HG03521 (cell line): ENCODE measurements around the gene WDFY3.

Experiments used
- ATAC-seq: cut with Tn5 transposase; IDR thresholded peaks from one replicate; pipeline ENCODE4 v1.9.1; 2021; ENCODE audit warnings: mild to moderate bottlenecking, moderate library complexity; ENCODE audit not compliant: unreplicated experiment

Gene WDFY3

DNA sequence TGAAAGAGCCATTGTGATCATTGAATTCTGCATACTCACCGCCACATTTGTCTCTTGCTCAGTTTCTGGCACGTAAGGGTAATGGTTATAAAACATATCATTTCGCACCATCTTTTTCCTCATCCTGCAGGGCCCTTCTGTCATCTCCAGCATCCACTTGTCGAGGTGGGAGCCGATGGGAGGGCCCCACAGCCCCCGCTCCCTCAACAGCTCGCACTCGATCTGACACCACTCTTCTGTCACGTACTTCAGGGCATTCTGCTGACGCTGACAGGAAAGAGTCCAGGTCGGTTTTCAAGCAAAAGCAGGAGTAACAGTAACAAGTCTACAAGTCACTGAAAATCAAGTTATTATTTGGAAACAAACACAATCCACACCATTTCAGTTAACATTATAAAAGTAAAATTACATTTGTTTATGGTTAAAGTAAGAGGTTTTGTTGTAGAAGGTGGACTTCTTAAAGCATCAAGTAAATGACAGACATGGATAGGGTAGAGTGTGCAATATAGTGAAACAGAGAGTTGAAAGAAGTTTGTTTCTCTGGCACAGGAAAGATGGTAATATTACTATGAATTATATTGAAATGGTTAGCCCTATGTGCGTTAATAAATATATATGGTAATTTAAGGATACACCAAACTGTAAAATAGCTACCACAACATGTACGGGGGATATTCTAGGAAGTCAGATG lies 233.0 kb downstream of the WDFY3 start:
- ATAC-seq, result no peak

DNA sequence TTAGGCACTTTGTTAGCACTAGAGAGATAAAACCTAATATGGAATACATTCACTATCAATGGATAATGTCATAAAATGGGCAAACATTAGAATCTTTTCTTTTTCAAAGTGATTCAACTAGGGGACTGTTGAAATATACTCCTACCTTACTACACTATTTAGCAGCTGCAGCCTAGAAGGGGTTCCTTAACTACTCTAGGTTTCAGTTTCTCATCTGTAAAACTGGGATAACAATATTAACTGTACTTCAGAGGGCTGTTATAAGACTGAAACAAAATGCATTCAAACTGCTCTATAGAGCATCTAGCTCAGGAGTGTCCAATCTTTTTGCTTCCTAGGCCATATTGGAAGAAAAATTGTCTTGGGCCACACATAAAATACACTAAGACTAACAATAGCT lies 236.1 kb downstream of the WDFY3 start:
- no peak for ATAC-seq

DNA sequence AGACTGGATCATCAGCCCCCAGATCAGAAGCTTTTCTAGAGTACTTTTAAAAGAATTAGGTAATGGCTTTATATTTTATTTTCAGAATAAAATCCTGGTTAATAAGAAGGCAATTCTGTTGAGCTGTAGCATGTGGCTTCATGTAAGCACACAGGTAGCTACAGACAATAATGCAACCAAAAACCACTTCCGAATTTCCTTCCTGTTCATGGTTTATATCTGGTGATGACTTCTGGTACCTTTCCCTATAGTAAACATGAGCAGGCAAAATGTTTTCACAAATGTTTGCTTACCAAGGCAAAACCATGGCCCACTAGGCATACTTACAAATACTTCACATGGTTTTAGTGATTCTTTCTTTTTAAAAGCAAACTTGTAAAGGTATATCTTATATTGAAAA lies 239.0 kb downstream of the WDFY3 start:
- no peak for ATAC-seq

DNA sequence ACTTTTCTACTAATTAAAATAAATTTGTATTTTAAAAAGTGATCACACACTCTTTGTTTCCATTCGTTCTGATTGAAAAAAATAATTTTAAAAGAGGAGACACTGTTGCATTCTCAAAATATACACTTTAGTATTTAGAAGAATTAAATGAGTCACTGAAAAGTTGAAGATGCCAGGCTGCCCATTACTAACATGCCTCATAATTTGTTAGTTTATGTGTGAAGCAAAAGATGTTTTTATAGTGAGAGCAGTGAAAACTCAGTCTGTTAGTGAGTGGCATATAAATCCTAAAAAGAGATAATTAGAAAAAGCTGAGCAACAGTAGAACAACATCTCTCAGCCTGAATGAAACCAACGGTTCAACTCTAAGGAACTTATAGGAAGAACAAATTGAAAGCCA lies 240.1 kb downstream of the WDFY3 start:
- no peak for ATAC-seq

DNA sequence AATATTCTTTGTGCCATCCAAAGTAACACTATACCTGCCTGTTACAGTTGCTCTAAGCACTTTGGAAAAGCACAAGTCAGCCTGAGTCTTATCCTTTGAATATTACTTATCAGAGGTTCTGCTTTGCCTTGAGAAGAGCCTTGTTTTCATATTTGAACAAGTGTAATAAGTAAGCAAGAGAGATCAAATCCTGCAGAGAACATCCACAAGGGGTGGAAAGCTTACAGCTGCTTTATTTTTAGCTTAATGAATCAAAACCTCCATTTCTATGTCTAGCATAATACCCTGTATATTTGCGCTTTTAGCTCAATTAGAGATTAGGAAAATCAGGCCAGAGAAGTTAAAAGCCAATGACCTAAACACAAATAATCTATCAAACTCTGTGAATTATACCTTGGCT lies 243.8 kb downstream of the WDFY3 start:
- no peak for ATAC-seq

DNA sequence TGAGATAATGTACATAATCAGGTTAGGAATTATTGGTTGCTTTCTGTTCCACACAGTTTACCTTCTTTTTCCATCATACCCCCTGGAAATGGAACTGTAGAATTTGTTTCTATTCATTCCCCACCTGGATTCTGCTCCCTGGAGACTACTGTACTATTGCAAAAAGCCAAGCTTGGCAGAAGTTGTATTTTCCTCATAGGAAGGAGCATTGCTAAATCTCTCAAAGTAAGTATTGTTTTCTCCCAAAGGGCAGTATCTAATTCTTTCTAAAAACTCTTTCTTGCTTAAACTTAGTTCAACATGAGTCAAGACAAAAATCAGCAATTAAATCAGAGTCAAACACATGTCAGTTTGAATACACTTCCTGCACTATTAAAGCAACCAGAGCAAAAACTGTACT lies 247.4 kb downstream of the WDFY3 start:
- no peak for ATAC-seq

DNA sequence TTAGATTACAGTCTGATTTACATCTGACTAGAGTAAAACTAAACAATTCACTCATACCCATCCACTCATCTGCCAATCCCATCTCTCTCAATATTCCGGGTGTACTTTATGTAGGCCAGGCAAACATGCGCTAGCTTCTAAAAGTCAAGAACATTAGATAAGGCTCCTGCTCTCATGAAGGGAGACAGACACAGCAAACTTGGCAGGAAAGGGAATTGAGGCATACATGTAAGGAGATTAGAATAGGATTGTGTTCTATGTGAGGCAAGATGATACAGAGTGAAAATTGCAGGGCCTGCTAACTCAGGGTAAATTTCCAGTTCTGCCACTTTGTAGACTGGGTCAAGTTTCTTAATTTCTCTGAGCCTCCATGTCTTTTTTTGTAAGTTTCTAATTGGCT lies 247.8 kb downstream of the WDFY3 start:
- no peak for ATAC-seq

DNA sequence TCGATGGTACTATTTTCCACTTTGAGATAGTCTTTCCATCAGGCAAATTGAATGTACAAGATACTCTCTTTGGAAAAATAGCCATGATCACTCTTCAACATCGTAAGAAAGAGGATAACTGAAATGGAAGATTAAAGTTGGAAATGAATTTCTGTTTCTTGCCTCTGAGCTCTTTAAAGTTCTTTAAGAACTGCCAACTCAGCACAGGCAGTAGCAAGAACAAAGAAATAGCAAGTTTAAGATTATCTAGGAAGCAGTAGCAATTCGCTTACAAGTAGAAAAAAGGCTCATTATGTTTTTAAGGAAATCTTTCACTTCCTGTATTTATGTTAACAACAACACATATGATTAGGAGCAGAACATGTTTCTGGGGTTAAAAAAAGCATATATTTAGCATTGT lies 255.9 kb downstream of the WDFY3 start:
- ATAC-seq, result no peak

DNA sequence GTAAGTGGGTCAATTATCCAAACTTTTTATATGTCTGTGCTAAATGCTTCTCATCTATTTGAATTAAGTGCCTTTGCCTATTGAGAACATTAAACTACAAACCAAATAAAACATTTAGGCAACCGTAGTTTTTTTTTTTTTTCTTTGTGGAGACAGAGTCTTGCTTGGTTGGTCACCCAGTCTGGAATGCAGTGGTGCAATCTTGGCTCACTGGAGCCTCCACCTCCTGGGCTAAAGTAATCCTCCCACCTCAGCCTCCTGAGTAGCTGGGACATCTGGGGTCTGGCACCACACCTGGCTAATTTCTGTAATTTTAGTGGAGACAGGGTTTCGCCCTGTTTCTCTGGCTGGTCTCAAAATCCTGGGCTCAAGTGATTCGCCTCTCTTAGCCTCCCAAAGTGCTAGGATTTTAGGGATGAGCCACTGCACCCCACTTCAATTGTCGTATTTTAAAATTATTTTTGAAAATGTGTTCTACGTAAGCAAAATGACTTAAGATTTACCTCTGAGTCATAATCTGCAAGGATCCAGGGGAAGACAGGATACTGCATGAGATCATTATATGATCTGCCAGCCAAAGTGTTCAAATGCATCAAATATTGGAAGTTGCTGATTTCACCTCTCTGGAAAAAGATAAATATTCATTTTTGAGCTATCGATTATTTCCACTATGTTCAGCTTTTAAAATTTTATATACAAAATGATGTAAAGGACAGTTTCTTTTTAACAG lies 257.9 kb downstream of the WDFY3 start:
- ATAC-seq, result no peak

DNA sequence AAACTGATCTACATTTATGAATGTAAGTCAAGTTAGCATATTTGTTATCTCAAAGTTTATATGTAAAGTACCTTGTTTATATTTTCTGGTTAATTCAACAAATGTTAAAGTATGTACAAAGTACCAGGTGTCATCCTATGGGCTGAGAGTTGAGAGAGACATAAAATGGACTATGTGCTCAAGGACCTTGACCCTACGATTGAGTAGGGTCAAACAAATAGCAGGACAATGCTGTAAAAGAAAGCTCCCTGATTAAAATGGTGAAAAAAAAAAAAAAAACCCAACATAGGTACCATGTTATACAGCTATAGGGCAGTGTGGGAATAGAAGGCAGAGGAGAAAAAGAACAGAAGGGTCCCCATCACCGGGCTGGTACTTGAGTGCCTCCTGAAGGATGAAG lies 260.2 kb downstream of the WDFY3 start:
- no peak for ATAC-seq

DNA sequence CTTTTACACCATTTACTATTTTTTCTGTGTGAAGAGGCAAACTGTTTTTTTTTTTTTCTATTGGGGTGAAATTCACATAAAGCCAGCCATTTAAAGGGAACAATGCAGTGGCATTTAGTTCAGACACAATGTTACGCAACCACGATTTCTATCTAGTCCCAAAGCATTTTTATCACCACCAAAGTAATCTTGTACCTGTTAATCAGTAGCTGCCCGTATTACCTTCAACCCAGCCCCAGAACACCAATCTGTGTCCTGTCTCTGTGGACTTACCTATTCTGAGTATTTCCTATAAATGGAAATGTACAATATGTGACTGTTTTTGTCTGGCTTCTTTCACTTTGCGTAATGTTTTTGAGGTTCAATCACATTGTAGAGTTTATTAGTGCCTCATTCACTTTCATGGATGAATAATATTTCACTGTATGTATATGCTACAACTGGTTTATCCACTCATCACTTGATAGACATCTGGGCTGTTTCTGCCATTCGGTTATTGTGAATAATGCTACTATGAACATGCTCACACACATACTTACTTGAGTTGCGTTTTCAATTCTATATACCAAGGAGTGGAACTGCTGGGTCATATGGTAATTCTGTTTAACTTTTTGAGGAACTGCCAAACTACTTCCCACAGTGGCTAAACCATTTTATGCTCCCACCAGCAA lies 267.4 kb downstream of the WDFY3 start:
- ATAC-seq, result no peak

DNA sequence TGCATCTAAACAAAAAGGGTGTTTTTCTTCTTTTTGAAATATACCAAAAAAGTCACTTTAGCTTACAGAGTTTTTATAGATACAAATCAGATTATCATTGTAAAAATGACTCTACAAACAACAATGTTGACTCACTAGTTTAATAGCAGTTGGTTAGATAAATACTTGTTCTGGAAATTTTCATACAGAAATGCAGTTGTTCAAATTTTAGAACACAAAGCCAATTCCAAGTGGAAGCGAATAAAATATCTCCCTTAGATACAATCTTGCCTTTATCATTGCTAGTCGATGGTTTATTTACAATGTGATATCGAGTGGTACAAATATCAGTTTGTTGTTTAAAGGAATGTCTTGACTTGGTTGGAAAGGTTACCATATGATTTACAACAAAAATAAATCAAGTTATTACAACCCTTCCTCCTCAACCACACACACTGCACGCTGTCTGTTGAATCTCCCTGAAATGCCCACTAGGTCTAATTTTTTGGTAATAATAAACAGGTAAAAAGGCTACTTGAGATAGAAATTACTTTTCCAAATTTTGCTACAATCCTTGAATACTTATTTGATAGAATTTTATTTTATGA lies 268.8 kb downstream of the WDFY3 start:
- ATAC-seq, result no peak

DNA sequence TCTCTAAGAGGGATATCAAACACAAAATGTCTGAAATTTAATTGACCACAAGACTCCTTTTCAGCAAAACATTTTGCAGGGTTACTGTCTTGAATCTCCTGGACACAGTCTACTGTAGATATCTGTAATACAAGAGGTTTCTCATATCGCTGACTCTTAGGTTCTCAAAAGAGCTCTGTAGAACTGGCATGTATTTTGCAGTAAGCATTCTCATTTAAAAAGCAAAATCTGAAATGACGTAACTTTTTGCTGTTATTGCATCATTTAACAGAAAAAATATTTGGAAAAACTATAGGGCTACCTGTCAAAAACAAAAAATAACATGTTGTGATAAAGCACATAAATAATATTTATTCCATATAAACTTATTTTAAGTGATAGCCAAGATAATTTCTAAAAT lies 269.3 kb downstream of the WDFY3 start:
- no peak for ATAC-seq

DNA sequence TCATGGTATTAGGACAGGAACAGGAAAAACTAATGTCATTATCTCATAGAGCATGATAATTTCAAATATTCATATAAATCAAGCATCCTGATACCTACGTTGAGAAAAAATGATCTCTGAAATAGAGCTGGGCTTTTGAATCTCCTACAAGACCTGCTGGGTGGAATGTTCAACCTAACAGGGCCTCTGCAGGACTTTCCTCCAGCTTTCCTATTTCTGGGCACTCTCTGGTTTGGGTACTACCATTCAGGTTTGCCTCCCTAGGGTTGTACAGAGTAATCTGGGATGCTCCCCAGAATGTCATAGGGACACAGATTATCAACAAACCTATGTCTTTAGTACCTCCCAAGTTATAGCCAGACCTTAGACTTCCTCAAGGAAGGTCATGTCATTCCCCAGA lies 274.7 kb downstream of the WDFY3 start:
- no peak for ATAC-seq

DNA sequence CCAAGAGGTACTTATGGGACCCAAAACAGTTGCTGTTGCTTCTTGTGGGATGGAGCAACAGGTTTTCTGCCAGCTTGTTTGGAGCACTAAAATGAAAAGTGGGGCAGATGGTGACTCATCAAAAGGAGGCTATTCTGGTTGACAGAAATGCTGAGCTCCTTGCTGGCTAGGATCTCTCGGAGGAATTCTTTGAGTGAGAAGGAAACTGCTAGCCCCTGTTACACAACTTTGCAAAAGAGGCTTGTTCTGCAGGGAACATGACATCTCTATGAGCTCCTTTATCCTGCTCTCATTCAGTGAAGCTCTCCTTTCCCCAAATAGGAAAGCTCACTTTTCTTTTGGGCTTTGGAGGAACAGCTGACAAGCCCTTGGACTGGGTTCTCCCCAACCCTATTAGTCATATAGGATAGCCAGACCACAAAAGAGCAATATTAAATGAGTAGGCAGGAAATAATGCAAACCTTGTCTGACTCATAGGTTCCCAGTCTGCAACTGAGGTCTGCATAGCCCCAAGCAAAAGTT lies 275.3 kb downstream of the WDFY3 start:
- ATAC-seq, result no peak

DNA sequence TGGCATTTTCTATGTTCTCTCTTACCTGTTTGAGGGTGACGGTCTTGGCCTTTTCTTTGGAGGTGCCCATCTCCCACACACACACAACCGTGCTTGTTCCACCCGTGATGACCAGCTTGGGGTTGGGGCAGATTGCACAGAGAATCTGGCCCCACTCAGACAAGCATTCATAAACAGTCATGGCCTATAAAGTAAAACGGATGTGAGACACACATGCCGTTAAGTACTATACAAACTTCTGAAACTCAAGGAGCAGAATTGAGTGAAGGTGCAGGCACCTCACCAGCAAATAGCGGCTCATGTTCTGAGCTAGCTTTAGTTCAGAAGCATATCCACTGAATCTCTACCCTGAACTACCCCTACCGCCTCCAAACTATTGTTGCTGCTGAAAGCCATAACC lies 276.0 kb downstream of the WDFY3 start:
- ATAC-seq, result no peak

DNA sequence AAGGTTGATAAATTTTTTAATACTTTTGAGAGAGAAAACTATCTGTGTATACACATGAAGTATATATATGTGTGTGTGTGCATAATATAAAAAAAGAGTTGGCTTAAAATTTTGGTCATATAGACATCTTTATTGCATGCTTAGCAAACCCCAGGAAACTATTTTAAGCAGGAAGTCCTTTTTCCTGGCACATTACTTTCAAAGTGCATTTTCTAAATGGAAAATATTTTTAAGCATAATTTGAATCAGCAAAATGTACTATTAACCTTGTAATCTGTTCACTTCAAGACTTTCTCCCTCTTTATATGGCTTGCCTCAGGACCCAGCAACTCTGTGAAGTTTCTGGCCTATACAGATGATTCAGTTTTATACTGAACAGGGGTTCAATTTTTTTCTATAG lies 277.3 kb downstream of the WDFY3 start:
- ATAC-seq, result no peak

DNA sequence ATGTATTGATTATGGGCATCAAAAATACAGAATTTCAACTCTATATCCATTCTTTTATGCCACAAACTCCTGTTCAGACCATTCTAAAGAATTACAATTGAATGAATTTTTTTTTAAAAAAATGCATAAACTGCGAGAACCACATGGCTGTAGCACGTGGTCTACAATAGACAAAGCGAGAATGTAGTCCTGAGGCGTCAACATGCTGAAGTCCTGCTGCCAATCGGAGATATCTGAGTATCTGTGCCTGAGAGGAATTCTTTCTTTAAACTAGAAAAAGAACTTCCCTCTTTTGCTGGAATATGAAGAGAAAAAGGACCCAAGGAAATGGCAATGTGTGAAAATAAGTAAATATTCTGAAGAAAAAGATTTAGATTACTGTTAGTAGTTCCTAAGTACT lies 277.9 kb downstream of the WDFY3 start:
- no peak for ATAC-seq

DNA sequence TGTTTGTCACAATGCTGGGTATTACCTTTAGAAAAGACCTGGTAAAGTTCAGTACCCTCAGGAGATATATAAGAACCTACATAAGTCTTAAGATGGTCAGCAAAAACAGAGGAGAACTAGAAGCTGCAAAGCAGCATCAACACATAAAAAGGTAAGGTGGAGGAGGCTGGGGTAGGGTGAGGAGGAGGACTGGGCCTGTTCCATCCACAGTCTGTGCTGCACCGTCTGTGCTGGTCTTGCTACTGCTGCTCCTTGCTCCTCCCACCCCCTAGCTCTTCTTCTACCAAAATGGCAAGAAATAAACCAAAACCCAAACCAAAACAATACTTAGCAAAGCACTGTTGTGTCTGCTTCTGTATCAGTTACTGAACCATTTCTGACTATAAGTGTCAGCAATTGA lies 281.4 kb downstream of the WDFY3 start:
- ATAC-seq, result no peak

DNA sequence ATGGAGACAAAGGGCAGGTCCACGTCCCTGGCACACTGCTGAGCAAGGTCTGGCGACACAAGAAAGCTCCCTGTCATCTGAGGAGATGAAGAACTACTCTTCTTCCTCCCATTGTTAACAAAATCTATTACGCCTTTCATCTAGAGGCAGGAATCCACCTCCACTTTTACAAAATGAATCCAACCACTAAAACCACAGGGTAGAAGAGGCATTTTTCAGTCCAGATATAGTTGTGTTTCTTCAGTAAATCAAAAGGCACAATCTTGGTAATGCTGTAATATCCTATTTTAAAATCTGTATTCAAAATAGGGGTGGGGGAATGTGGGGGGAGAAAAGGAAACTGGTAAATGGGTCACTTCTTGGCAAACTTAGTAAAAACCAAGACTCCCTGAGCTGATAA lies 282.1 kb downstream of the WDFY3 start:
- no peak for ATAC-seq

DNA sequence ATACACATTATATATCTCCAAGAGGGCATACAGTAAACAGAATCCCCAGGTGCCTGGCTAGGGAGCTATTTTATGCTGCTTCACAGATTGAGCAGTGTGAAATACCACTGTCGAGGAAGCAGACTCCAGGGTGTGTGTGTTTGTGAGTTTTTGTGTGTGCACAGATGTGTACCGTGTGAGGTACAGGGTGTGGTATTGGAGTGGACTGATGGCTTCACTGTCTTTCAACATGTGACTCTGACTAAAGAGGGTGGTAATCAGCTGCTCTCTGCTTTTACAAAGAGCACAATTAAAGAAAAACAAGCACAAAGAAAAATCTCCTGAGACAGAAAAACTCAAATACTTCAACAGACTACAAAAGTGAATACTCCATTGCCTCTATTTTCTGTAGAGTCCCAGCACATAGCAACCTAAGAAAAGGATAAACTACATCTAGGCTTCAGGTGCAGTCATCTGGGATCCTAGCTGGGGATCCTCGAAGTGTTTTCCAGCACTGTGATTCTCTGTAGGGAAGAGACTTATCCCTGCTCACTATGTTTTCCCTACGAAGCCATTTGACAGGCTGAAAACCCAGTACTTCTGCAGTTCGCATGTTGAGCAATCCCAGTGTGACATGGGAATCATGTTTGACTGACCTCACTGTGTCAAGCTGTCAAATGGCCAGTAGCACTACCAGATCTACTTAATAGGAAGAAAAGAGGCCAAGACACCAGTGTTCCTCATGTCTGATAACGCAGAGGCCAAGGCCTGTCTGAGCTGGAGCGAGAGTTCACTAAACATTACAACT lies 283.2 kb downstream of the WDFY3 start:
- ATAC-seq, result no peak
